Measurements from ENCODE around the gene COX7A2L.
"Not testable (repeated sequence)": the region's sequence is repeated elsewhere in the genome, so short reads cannot be mapped to it uniquely, and the experiment has no call there.

The COX7A2L gene

DNA sequence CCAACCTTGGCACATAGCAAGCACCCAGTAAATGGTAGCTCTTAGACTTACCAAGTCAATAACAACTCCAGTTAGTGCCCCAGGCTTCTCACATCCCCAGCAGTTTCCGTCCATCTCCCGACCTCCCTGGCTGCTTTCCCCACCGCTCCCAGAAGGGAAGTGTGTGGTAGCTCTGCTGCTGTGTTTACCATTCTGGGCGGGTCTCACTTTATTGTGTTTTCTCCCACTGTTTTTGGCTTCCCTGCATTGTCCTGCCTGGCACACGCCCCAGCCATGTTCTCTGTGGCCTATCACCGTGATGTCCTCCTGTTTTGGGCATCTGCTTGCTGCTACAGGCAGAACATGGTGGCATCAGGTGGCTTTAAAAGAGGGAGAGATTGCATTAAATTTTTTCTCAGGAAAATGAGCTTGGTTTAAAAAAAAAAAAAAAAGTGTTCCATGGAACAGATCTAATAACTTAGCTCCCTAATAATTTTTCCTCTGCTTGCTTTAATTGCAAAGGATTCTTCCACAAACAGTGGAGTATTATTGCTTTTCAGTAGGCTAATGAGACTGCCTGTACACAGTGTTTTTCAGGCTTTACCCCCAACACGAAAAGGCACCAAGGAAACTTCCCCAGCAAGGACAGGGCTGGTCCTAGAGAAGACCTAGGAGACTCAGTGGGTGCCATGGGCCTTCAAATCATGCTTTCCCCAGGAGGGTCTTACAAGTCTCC lies 8.0 kb upstream of the COX7A2L start:
- no peak for DNase-seq

DNA sequence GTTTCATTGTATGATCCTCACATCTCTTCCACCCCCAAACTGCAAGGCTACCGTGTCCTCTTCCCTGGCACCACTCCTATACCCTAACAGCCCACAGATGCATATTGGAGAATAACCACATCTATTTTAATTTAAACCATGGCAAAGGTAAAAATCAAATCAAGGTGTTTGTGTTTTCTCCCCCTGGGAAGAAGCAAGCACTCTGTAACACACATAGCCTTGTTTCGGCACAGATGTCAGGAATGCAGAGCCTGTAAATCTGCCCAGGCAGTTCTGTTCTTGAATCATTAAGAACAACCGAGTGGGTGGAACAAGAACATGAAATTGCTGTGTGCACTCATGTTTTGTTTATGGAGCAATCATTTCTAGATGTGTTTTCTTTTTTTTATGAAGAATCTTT lies 6.8 kb upstream of the COX7A2L start:
- DNase-seq: peak in 3 of 58 donors; percentile 28 to 61 (median 28)

DNA sequence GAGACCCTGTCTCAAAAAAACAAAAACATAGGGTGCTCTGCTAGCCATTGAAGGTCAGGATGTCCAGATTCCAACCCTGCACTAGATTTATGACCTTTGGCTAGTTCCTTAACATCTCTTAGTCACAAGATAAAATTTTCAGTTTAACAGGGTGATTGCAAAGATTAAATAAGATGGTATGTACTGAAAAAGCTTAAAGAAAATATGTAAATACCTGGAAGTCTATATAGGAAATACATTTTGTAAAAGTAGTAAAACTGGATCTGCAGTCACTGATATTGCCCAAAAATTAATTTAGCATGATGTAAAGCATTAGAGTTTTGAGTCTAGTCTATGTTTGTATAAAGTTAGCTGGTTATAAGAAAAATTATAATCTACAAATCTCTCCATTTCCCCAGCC lies 5.4 kb upstream of the COX7A2L start:
- DNase-seq: no peak

DNA sequence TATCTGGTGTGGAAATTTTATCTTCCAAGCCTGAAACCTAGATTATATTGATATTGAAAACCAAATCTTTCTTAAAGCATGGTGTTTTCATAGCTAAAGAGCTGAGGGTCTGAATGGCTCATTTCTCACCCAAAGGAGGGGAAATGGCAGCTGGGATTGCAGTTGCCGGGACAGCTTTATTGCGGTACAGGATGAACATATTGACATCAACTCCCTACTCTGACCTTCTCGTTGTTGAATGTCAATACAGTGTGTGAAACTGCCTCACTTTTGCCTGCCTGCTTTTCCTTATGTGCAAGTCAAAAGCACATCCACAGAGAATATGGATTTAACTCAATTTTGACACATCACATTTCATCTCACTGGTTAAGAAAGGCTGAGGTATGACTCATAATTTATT lies 3.6 kb upstream of the COX7A2L start:
- no peak for DNase-seq

DNA sequence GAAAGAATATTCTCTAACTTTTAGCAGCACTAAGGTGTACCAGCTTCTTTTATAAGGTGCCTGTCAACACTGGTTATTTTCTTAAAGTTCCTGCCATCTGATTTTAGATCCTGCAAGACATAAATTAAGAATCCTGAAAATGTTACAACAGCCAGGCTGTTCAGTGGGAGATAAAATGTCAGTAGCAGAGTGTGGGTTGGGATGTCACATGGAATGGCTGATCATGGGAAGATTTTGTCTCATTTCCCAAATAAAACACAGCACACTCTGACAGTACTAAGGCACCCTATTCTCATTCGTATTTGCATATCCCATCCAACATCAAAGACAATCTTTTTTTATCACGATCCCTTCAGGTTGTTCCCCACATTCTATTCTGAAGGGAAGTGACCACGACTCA lies 2.4 kb upstream of the COX7A2L start:
- peak in 3 of 58 donors; percentile 9 to 26 (median 18) for DNase-seq

DNA sequence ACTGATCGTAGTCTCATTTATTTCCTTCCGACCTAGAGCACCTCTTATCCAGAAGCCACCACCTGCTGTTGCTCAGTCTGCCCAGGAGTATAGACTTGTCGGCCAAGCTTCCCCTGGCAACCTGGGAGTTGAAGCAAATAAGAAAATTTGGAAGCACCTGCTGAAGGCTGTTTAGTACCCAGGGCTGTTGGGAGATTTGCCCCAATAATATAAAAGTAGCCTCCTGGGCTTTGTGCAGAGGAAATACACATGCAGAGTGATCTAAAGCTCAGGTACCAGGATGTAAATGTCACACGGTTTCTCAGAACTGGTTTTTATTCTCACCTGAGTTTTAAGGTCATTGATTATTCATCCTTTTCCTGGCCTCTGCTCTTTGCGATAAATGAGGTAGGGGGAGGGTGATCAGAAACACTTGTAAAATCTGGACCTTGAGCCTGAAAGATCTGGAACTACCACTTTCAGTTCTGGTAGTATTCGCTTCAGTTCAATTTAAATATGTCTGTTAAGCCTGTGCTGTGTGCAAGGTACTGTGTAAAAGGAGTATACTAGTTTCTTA lies 789 bp upstream of the COX7A2L start:
- DNase-seq: no peak

DNA sequence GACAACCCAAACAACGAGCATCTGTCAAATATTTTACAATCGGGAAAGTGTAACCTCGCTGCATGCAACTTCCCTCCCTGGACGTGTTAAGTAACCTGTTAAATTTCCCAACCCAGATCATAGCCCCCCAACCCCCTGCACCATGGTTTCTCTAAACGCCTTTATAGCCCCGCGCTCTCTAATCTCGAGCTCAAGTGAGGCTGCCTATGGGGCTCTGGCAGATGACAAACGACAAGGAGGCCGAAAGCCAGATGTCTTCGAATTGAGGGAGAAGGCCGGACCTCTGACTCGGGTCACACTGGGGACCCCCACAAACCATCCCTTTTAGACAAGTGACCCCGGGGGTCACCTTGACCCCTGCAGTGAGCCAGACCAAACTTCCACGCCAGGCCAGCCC lies 526 bp downstream of the COX7A2L start:
- no peak for DNase-seq

DNA sequence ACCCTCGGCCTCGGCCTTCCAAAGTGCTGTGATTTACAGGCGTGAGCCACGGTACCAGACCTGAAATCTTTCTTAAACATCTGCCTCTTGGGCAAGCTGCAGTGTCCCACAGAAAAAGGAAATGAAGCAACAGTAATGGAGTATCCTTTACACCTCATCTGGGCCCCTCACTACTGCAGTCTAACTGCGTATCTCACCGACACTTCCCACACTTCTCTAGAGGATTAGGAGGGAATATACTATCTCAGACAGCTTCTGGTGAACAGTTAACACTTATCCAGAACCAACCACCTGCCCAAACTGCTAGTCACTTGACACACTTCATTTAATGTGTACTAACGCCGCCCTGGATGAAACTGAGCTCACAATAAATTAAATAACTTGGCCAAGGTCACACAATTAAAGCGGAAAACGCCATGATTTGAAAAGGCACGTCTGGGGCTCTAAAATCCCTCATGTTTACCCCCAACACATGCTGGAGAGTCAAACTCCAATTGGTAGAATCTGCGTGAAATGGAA lies 993 bp downstream of the COX7A2L start:
- DNase-seq: no peak

DNA sequence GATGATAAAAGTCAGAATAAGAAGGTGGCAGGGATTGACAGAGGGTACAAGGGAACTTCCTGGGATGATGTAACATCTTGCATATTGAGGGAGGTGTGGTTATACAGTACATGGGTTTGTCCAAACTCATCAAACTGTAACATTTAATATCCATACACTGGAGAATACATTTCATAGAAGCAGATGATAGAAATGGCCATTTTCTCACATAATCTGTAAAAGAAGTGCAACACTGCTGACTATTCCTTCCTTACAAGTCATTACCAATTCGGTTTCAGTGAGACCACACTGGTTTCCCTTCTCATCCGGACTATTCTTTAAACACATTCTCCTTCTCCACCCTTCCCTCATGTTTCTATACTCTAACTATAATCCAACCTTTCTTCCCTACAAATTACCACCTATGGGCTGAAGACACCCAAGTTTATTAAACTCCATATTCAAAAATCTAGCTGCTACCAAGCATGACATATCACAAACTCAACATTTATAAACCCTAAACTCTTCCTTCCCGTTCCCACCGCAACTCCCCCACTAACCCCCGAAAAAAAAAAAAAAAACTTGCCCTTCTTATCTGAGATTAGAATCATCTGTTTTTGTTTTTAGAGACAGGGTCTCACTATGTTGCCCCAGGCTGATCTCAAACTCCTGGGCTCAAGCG lies 1.6 kb downstream of the COX7A2L start:
- no peak for DNase-seq

DNA sequence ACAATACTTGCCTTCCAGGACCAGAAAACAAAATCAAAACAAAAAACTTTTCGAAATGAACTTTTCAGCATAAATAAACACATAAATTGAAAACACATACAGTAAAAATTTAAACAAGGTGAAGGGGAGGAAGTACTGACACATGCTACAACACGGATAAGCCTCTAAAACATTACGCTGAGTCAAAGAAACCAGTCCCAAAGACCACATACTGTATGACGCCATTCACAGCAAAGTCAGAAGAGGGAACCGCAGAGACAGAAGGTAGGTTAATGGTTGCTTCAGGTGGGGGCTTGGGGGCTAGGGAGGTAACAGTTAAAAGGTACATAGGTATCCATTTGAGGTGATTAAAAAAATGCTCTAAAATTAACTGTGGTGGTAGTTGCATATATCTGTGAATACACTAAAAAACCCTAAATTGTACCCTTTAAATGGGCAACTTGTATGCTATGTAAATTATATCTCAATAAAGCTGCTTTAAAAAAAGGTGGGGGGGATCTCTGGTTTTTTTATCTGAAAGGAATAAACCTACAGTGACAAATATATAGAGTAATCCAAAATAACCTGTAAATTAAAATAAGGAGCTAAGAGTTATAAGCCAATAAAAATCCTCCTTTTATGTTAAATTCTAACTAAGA lies 7.1 kb downstream of the COX7A2L start:
- DNase-seq: no peak

DNA sequence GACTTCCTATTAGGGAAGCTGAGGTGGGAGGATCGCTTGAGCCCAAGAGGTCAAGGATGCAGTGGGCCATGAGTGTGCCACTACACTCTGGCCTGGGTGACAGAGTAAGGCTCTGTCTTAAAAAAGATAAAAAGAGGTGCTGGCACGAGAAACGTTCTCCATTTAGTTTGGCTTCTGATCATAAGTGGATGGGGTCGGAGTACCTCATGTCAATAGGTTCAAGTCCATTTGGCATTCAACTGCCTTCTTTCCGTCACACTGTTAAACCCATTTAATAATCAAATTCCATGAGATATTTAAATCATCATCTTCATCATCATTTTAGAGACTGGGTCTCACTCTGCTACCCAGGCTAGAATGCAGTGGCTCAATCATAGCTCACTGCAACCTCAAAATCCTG lies 9.2 kb downstream of the COX7A2L start:
- DNase-seq: no peak

DNA sequence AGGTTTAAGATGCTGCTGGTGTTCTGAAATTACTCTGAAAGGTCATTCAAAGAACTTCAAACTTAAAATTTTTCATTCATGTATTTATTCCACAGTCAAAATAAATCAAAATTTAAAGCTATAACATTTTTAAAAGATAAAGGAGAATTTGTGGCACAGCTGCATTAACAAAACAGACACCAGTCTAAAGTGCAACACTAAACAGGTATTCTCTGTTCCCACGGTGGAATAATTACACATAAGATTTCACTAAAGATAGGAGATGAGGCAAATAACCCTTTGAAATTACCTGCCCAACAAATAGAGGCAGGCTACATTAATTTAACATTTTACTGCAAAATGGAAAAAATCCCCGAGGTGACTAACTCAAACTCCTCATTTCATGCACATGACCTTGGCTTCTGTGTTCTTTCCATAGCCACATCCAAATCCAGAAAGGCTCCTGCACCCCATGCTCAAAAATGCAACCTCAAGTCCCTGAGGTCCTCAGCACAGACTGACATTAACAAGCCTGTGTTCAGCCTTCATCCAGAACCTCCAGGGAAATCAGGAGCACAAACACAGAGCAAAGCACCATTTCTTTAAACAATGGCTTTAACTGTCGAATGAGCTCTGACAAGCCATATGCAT lies 10.5 kb downstream of the COX7A2L start:
- DNase-seq: no peak

DNA sequence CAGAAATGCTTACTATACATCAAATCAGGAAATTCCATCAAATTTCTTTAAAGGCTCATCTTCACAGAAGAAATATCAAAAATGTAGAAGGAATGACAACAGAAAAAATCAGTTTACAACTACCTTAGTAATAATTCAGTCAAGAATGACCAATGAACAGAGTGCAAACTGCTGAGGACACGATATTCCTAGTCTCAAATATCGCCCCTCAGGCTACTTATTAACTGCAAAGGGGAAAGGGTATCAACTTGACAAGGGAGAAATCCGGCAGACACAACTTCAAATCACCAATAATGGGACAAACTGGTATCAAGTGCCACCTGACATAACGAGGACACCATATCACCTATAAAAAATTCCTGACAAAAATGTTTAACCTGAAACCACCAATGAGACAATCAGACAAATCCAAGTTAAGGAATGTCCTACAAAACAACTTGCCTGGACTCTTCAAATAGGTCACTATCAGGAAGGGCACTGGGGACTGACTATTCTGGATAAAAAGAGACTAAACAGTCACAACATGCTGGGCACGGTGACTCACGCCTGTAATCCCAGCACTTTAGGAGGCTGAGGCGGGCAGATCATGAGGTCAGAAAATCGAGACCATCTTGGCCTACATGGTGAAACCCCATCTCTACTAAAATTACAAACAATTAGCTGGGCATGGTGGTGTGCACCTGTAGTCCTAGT lies 12.8 kb downstream of the COX7A2L start:
- no peak for DNase-seq

DNA sequence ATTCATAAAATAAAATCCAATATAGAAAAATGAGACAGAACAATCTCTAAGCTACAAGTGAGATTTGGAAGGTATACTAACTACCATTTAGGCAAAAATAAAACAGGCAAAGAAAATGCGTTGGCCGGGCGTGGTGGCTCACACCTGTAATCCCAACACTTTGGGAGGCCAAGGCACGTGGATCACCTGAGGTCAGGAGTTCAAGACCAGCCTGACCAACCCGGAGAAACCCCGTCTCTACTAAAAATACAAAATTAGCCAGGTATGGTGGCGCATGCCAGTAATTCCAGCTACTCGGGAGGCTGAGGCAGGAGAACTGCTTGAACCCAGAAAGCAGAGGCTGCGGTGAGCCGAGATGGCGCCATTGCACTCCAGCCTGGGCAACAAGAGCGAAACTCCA lies 13.5 kb downstream of the COX7A2L start:
- DNase-seq: not testable (repeated sequence)

DNA sequence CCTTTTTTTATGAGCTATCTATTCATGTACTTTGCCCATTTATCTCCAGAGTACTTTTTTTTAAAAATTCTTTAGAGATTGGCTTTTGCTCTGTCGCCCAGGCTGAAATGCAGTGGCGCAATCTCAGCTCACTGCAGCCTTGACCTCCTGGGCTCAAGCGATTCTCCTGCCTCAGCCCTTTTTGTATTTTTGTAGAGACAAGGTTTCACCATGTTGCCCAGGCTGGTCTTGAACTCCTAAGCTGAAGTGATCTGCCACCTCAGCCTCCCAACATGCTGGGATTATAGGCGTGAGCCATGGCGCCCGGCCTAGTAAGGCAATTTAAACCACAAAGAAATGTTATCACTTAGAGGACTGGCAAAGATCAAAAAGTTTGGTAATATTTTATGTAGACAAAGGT lies 14.2 kb downstream of the COX7A2L start:
- DNase-seq: not testable (repeated sequence)

DNA sequence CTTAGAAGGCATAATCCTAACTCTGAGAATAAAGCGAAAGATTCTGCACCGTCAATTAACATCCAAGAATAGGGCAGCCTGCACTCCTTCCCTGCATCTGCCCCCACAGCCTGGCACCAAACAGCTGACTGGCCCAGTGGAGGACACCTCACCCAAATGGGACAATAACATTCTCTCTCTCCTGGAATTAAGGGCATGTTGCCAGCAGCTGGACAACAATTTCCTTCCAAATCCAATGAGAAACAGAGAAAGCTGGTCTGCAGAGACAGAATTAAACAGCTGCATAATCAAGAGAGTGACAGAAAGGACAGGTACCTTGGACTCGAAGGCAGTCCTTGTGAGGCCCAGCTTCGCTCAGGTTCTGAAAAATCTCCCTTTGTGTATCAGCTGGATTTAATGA lies 15.0 kb downstream of the COX7A2L start:
- DNase-seq: peak in 1 of 58 donors; percentile 47

DNA sequence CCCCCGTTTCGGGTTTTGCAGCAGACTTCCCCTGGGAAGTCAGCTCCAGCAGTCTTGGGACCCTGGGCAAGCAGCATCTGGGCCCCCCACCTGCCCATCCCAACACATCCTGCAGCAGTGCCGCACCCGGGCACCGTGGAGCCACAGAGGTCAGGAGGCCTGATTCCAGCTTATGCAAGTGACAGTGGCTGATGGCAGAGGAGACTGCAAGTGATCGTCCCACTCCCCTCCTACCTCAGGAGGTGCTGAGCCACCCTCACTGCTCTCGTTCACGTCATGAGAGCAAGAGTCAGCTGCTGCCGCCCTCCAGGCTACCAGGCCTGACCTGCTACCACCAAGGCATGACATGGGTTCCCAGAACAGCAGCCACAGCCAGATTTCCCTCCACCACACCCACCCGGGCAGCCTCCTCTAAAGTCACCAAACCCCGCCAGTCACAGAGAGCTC lies 18.2 kb downstream of the COX7A2L start:
- no peak for DNase-seq

DNA sequence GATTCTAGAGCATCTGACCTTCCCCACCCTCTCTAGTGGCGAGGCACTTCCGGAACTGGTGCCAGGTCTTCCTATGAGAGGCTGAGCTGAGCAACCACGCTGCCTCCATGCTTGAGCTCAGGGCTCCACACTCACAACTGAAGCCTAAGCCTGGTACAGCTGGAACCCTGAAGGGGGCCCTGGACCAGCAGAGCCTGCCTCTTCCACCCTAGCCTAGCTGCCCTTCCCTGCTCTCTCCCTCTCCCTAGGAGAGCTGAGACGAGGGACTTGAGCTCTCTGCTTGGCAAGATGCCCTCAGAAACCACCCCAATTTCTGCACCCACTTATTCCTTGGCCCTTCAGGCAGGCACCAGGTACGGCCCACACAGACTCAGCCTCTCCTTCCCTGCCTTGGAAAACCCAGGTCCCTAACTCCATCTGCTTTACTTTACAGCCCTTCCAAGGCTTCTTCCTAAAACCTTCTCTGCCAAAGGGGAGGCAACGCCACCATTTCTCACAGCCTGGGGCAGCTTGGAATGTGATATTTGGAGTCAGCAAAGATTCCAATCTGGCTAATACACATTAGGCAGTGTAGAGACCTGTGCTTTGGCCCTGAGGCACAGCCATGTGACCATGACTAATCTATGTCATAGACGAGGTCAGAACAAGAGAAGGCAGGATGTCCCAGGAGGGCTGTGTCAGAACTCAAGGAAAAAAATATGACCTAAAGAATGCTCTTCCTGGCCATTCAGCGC lies 18.8 kb downstream of the COX7A2L start:
- DNase-seq: no peak

DNA sequence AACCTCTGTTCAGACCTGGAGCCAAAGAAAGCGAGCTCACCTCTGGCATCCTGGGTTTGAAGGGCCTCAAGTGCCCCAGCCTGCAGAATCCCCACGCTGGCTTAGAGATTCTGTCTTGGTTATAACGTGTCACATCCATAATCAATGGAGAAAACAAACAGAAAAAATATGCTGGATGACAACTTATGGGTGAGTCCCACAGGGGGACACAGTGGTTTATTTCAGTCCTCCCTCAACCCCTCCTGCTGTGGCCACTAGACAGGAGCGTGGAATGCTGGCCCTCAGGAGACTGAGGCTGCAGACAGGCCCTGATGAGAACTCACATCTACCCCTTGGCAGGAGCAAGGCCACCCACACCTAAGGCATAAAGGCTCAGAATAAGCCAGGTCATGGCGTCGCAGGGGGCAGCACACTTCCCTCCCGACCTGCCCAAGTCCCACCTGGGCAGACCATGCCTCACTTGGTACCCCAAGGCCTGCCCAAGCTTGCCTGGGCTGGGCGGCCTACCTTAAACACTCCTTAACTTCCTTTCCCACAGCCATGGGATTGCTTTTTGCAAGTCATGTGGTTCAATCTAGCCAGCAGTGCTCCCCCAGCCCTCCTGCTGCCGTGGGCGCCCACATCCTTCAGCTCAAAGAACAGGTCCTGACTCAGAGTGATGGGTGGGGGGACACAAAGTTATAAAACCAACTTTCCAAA lies 19.9 kb downstream of the COX7A2L start:
- DNase-seq: no peak

Measured in anterior cingulate cortex (tissue), 58 donors.